GM12878 (cell line): ENCODE results near the gene TAS2R30. TPM values are rescaled to one million over a fixed set of nuclear protein-coding genes. Genes with fewer than 3 reads are reported as not detected.
A peak's percentile ranks its signal among the peaks of the same experiment; 100 is the strongest.

Source experiments
- ATAC-seq: fragments of 200-7000 bp; cut with Tn5 transposase; 3 replicates; pipeline ENCODE4 v1.9.1; 2020; ENCODE audit warnings: mild to moderate bottlenecking, moderate library complexity
- BruUV-seq: library from RNA; stranded (reverse); fragments of 400-500 nt; replicated peaks from 2 replicates; lab custom pipeline; 2021; lab: Mats Ljungman, UMichigan
- CTCF ChIA-PET: fragments of 300-600 bp; sonication (Branson Sonifier 250); formaldehyde crosslinking; extraction: SDS; loops from one replicate; lab custom pipeline; 2021; ENCODE audit warnings: inconsistent platforms; lab: Yijun Ruan, JAX
- POLR2A ChIA-PET: fragments of 350-600 bp; formaldehyde crosslinking; extraction: SDS; loops from one replicate; lab custom pipeline; 2021; ENCODE audit warnings: inconsistent platforms; lab: Charles Lee
- RAD21 ChIA-PET: fragments of 300-600 bp; sonication (Branson Sonifier 250); formaldehyde crosslinking; loops from one replicate; lab custom pipeline; 2023; ENCODE audit warnings: antibody characterized with exemption; ENCODE audit not compliant: unreplicated experiment; lab: Charles Lee
- SMC1A ChIA-PET: fragments of 300-600 bp; sonication (Branson Sonifier 250); formaldehyde crosslinking; loops from one replicate; lab custom pipeline; 2023; ENCODE audit not compliant: unreplicated experiment, uncharacterized antibody; lab: Charles Lee
- DNase-seq: peaks from one replicate; pipeline ENCODE4 v3.0.0-alpha.2; 2011; ENCODE audit warnings: low read depth, low spot score
- FAIRE-seq: peaks from 3 replicates; lab custom pipeline; 2011; peaks lifted over from hg19 to GRCh38; lab: Jason Lieb, UNC
- H2AFZ ChIP-seq: 2 replicates; pipeline ENCODE4 v1.6.0; 2011; ENCODE audit warnings: low read depth, low read length, control low read depth; ENCODE audit not compliant: control insufficient read depth
- H3K27ac ChIP-seq: 2 replicates; pipeline ENCODE4 v1.5.1; 2011; ENCODE audit warnings: control low read depth; ENCODE audit not compliant: control insufficient read depth, insufficient read depth
- H3K27me3 ChIP-seq, 2 experiments: replicated peaks in 1 of 2; 2 replicates each; pipeline versions ENCODE4 v1.6.0 to v1.6.1; 2011; ENCODE audit warnings: low read length in 1 of 2; ENCODE audit not compliant: control insufficient read depth in 2 of 2, insufficient read depth in 2 of 2
- H3K36me3 ChIP-seq, 2 experiments: 2 replicates each; pipeline ENCODE4 v1.5.1; 2011; ENCODE audit warnings: low read length in 1 of 2; ENCODE audit not compliant: control insufficient read depth in 2 of 2, insufficient read depth in 2 of 2
- H3K4me1 ChIP-seq: 2 replicates; pipeline ENCODE4 v1.6.1; 2011; ENCODE audit warnings: mild to moderate bottlenecking, low read length, moderate library complexity, mixed read lengths; ENCODE audit not compliant: control insufficient read depth, insufficient read depth
- H3K4me2 ChIP-seq: 2 replicates; pipeline ENCODE4 v1.6.0; 2011; ENCODE audit warnings: control low read depth; ENCODE audit not compliant: control insufficient read depth, insufficient read depth
- H3K4me3 ChIP-seq: fragments of 200-600 bp; sonication (generic); 2 replicates; pipeline ENCODE4 v1.5.1; 2016
- H3K79me2 ChIP-seq: 2 replicates; pipeline ENCODE4 v1.6.0; 2011; ENCODE audit warnings: low read length; ENCODE audit not compliant: control insufficient read depth, insufficient read depth
- H3K9ac ChIP-seq: 2 replicates; pipeline ENCODE4 v1.8.0; 2011; ENCODE audit warnings: low read length, control low read depth, mixed read lengths; ENCODE audit not compliant: control insufficient read depth, insufficient read depth
- H3K9me3 ChIP-seq: replicated peaks from 3 replicates; pipeline ENCODE4 v1.5.1; 2011; ENCODE audit warnings: mild to moderate bottlenecking, low read length; ENCODE audit not compliant: control insufficient read depth, insufficient read depth
- H4K20me1 ChIP-seq: 2 replicates; pipeline ENCODE4 v1.6.0; 2011; ENCODE audit not compliant: control insufficient read depth, insufficient read depth
- CHD4 ChIP-seq: fragments of 200-600 bp; sonication (generic); IDR thresholded peaks from 2 replicates; pipeline ENCODE4 v1.6.1; 2016; ENCODE audit warnings: mild to moderate bottlenecking
- EED ChIP-seq: sonication (generic); IDR thresholded peaks from 2 replicates; pipeline ENCODE4 v1.6.1; 2016; ENCODE audit warnings: antibody characterized with exemption, low read depth
- EZH2 ChIP-seq: IDR thresholded peaks from 2 replicates; pipeline ENCODE4 v1.6.1; 2012; ENCODE audit warnings: low read depth, mild to moderate bottlenecking, control low read depth, inconsistent platforms, low read length, borderline replicate concordance; ENCODE audit not compliant: control insufficient read depth
- IRF4 ChIP-seq: IDR thresholded peaks from 2 replicates; pipeline ENCODE4 v1.6.1; 2011; ENCODE audit warnings: low read depth, low read length
- KLF5 ChIP-seq: fragments of 450-650 bp; IDR thresholded peaks from 2 replicates; pipeline ENCODE4 v1.6.1; 2014; ENCODE audit warnings: mild to moderate bottlenecking; ENCODE audit not compliant: partially characterized antibody
- MXI1 ChIP-seq: fragments of 150-350 bp; IDR thresholded peaks from 2 replicates; pipeline ENCODE4 v1.6.1; 2011; ENCODE audit warnings: low read depth, mild to moderate bottlenecking, inconsistent platforms, low read length, improper control_type of control experiment
- MYC ChIP-seq: IDR thresholded peaks from 2 replicates; pipeline ENCODE4 v1.6.1; 2011; ENCODE audit warnings: mild to moderate bottlenecking, low read length, moderate library complexity, inconsistent platforms; ENCODE audit not compliant: insufficient read depth, insufficient replicate concordance, insufficient read length, severe bottlenecking
- NFXL1 ChIP-seq: fragments of 450-650 bp; IDR thresholded peaks from 2 replicates; pipeline ENCODE4 v1.6.1; 2017; ENCODE audit warnings: antibody characterized with exemption, mild to moderate bottlenecking, borderline replicate concordance
- NFYA ChIP-seq: IDR thresholded peaks from 2 replicates; pipeline ENCODE4 v1.6.1; 2011; ENCODE audit warnings: low read depth, mild to moderate bottlenecking, low read length, improper control_type of control experiment, borderline replicate concordance
- PAX5 ChIP-seq: IDR thresholded peaks from 2 replicates; pipeline ENCODE4 v1.6.1; 2011; ENCODE audit warnings: low read depth, low read length, borderline replicate concordance
- POLR2A ChIP-seq: IDR thresholded peaks from 2 replicates; pipeline ENCODE4 v1.6.1; 2011; ENCODE audit warnings: low read depth, mild to moderate bottlenecking, low read length
- POU2F2 ChIP-seq: IDR thresholded peaks from 3 replicates; pipeline ENCODE4 v1.6.1; 2011; ENCODE audit warnings: low read depth, mild to moderate bottlenecking, low read length, borderline replicate concordance
- RFX5 ChIP-seq: IDR thresholded peaks from 2 replicates; pipeline ENCODE4 v1.6.1; 2011; ENCODE audit warnings: low read depth, low read length, improper control_type of control experiment
- SP1 ChIP-seq: IDR thresholded peaks from one replicate; pipeline ENCODE4 v1.6.1; 2011; ENCODE audit warnings: low read depth, low read length
- STAT1 ChIP-seq: fragments of 450-650 bp; conservative IDR thresholded peaks from 2 replicates; pipeline ENCODE4 v1.6.1; 2014; ENCODE audit warnings: antibody characterized with exemption, mild to moderate bottlenecking
- ZNF622 ChIP-seq: fragments of 450-650 bp; IDR thresholded peaks from 2 replicates; pipeline ENCODE4 v1.6.1; 2017; ENCODE audit warnings: mild to moderate bottlenecking, inconsistent platforms
- ZSCAN29 ChIP-seq: fragments of 450-650 bp; IDR thresholded peaks from 2 replicates; pipeline ENCODE4 v1.6.1; 2017; ENCODE audit warnings: mild to moderate bottlenecking, moderate library complexity
- WGBS: methylation state at CpG from one replicate; pipeline ENCODE4 v1.1.6; 2016; ENCODE audit warnings: low lambda C conversion rate; ENCODE audit not compliant: insufficient replicate concordance, insufficient coverage; ENCODE audit errors: missing lambda C conversion rate; 5-methylcytosine and 5-hydroxymethylcytosine counted together
- in situ Hi-C: fragments of 300-500 bp; cut with MboI; formaldehyde crosslinking; loops from 9 replicates; pipeline ENCODE4 v1.14.3; 2018; ENCODE audit warnings: mixed read lengths
- intact Hi-C: fragments of 100-400 bp; cut with micrococcal nuclease; formaldehyde crosslinking; loops from one replicate; pipeline ENCODE4 v1.14.2; 2022; ENCODE audit not compliant: unreplicated experiment
- polyA plus RNA-seq, 11 experiments: library from polyadenylated mRNA; depleted of rRNA in 4 of 11; unstranded in 6 of 11; stranded (reverse) in 5 of 11; fragments of >200 nt; fragmentation: Nextera tagmentation in 4 of 11; fragmentation: Illumina TruSeq in 1 of 11; extraction: Ambion mirVana in 4 of 11; extraction: Trizol in 1 of 11; gene quantifications; 1 replicate in 1 of 11; 2 replicates in 10 of 11; pipeline versions ENCODE4 v1.2.1 to v1.2.3, GENCODE V29; 2011 to 2016; ENCODE audit warnings: inconsistent platforms in 2 of 11, missing spikeins in 2 of 11, low read depth in 1 of 11
- total RNA-seq, 4 experiments: library from RNA; depleted of rRNA in 3 of 4; stranded (reverse); fragments of >200 nt in 3 of 4; fragmentation: Illumina TruSeq in 1 of 4; extraction: Trizol in 1 of 4; gene quantifications; 2 replicates each; pipeline versions ENCODE4 v1.2.1 to v1.2.3, GENCODE V29; 2013 to 2021
- TF ChIP-seq, protein P1 (sequence below): fragments of 450-650 bp; IDR thresholded peaks from 2 replicates; pipeline ENCODE4 v1.6.1; 2016; ENCODE audit warnings: mild to moderate bottlenecking
- TF ChIP-seq, protein P2 (sequence below): fragments of 450-650 bp; IDR thresholded peaks from 2 replicates; pipeline ENCODE4 v1.6.1; 2018; ENCODE audit warnings: mild to moderate bottlenecking, low read depth, moderate library complexity; ENCODE audit not compliant: partially characterized antibody
- TF ChIP-seq, protein P3 (sequence below): fragments of 450-650 bp; IDR thresholded peaks from 2 replicates; pipeline ENCODE4 v1.6.1; 2017; ENCODE audit warnings: antibody characterized with exemption, mild to moderate bottlenecking, moderate library complexity

The TAS2R30 gene
- total and polyA plus RNA-seq, 10 of the 15 experiments (the other 5 are each of a cell fraction or from before 2014, with no cell fraction given): 0.09 to 5.9 (median 0.54) TPM; not detected in 3

DNA sequence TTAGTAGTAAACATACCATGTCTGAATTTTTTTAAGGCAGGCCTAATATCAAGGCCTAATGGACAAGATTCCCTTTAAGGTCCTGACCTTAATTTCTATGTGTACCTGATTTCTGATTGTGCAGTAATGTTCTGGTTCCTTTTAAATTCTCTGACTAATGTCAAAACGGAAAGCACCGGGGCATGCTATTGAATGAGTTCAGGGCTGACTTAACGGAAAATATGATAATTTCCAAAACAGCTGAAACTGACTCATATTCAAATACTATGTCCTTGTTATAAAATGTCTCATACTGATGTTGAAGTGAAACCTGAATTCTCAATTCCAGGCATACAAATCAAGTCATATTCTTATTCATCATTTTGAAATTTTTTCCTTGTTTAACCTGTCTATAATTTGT, 49.0 kb downstream of the TAS2R30 start:
- peak; percentile 92 for ATAC-seq
- H4K20me1 ChIP-seq: no peaks in the 10 kb centered on the region
- ChIA-PET CTCF (interaction anchor here (0.6 kb wide), 1 partner anchor 429 kb away, joined by 3 read pairs; no protein-coding TSS in a partner anchor), RAD21 (interaction anchor here (0.7 kb wide), 1 partner anchor 86 kb away, joined by 3 read pairs; the partner anchor contains the start of gene SMIM10L1), POLR2A (no interaction called here), SMC1A (interaction anchor here (1.2 to 1.6 kb wide), 2 partner anchors 11 to 83 kb away, joined by 3 to 4 read pairs; no protein-coding TSS in a partner anchor)
- H3K9ac ChIP-seq: no peak overlapping the region
- H3K79me2 ChIP-seq: no peaks in the 10 kb centered on the region
- in situ Hi-C loops: no loop called here
- DNase-seq: peak; percentile 26
- intact Hi-C loops: no loop called here
- no peaks in the 10 kb centered on the region; the same call in 1 of the 3 replicates for H3K9me3 ChIP-seq
- H3K27me3 ChIP-seq: no peaks in the 10 kb centered on the region
- H2AFZ ChIP-seq: no peak overlapping the region
- no peaks in the 10 kb centered on the region for H3K4me1 ChIP-seq
- peak; percentile 27 for FAIRE-seq
- no peaks in the 10 kb centered on the region for H3K36me3 ChIP-seq
- 5% methylated on average over 3 of the region's 3 CpGs for WGBS
- H3K4me3 ChIP-seq: no peak overlapping the region
- BruUV-seq: no TSS peak
- no peak overlapping the region for H3K4me2 ChIP-seq
- H3K27ac ChIP-seq: no peak overlapping the region; the same call in 1 of the 2 replicates
- TF ChIP-seq NFYA (no peak), RFX5 (no peak), NFXL1 (no peak), ZNF622 (no peak), STAT1 (no peak), POU2F2 (peak; percentile 24; the same call in 1 of the 3 replicates), ZSCAN29 (no peak), PAX5 (no peak), EED (no peak), POLR2A (no peak), EZH2 (no peak), MYC (no peak), IRF4 (no peak), KLF5 (no peak), MXI1 (no peak), SP1 (no peak), CHD4 (no peak)
- TF ChIP-seq, protein P1, sequence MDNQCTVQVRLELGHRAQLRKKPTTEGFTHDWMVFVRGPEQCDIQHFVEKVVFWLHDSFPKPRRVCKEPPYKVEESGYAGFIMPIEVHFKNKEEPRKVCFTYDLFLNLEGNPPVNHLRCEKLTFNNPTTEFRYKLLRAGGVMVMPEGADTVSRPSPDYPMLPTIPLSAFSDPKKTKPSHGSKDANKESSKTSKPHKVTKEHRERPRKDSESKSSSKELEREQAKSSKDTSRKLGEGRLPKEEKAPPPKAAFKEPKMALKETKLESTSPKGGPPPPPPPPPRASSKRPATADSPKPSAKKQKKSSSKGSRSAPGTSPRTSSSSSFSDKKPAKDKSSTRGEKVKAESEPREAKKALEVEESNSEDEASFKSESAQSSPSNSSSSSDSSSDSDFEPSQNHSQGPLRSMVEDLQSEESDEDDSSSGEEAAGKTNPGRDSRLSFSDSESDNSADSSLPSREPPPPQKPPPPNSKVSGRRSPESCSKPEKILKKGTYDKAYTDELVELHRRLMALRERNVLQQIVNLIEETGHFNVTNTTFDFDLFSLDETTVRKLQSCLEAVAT: no peak
- TF ChIP-seq, protein P2, sequence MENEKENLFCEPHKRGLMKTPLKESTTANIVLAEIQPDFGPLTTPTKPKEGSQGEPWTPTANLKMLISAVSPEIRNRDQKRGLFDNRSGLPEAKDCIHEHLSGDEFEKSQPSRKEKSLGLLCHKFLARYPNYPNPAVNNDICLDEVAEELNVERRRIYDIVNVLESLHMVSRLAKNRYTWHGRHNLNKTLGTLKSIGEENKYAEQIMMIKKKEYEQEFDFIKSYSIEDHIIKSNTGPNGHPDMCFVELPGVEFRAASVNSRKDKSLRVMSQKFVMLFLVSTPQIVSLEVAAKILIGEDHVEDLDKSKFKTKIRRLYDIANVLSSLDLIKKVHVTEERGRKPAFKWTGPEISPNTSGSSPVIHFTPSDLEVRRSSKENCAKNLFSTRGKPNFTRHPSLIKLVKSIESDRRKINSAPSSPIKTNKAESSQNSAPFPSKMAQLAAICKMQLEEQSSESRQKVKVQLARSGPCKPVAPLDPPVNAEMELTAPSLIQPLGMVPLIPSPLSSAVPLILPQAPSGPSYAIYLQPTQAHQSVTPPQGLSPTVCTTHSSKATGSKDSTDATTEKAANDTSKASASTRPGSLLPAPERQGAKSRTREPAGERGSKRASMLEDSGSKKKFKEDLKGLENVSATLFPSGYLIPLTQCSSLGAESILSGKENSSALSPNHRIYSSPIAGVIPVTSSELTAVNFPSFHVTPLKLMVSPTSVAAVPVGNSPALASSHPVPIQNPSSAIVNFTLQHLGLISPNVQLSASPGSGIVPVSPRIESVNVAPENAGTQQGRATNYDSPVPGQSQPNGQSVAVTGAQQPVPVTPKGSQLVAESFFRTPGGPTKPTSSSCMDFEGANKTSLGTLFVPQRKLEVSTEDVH: no peak
- TF ChIP-seq, protein P3, sequence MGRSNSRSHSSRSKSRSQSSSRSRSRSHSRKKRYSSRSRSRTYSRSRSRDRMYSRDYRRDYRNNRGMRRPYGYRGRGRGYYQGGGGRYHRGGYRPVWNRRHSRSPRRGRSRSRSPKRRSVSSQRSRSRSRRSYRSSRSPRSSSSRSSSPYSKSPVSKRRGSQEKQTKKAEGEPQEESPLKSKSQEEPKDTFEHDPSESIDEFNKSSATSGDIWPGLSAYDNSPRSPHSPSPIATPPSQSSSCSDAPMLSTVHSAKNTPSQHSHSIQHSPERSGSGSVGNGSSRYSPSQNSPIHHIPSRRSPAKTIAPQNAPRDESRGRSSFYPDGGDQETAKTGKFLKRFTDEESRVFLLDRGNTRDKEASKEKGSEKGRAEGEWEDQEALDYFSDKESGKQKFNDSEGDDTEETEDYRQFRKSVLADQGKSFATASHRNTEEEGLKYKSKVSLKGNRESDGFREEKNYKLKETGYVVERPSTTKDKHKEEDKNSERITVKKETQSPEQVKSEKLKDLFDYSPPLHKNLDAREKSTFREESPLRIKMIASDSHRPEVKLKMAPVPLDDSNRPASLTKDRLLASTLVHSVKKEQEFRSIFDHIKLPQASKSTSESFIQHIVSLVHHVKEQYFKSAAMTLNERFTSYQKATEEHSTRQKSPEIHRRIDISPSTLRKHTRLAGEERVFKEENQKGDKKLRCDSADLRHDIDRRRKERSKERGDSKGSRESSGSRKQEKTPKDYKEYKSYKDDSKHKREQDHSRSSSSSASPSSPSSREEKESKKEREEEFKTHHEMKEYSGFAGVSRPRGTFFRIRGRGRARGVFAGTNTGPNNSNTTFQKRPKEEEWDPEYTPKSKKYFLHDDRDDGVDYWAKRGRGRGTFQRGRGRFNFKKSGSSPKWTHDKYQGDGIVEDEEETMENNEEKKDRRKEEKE: no peak
